ENCODE results near the gene N4BP2. TPM values are rescaled to one million over a fixed set of nuclear protein-coding genes. Genes with fewer than 3 reads are reported as not detected.
"Not testable (repeated sequence)": the region's sequence is repeated elsewhere in the genome, so short reads cannot be mapped to it uniquely, and the experiment has no call there.

Gene N4BP2
- total RNA-seq, 1 experiment from 2014 or later = 20.7 TPM

DNA sequence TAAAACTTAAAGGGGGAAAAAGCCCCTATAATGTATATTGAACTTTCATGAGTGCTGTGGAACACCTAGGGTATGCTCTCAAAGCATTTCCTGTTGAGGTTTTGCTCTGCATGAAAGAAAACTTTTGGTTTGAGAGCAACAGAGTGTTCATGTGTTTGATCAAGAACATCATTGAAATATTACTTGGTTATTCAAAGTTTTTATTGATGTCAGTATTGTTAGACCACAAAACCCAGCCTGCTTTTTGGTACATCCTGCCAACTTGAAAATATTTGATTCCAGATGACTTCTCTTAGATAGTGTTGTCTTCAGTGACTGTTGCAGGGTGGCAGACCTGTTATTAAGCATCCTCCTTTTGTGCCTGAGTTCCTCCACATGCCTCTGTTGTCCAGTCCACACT, 68.0 kb downstream of the N4BP2 start:
- DNase-seq = no peak
- Histone ChIP-seq H3K27ac (ENCODE audit: low read length) (no peak overlapping the region), H2AFZ (ENCODE audit: low read length) (no peak overlapping the region), H3K36me3 (ENCODE audit: insufficient read depth, low read length) (peaks cover 10% of the 10 kb centered on the region; the same call in 1 of the 2 replicates), H4K20me1 (ENCODE audit: insufficient read depth, low read depth, low read length) (no peaks in the 10 kb centered on the region), H3K9ac (ENCODE audit: low read length) (no peak overlapping the region), H3K27me3 (ENCODE audit: low read length) (no peaks in the 10 kb centered on the region), H3K9me2 (replicated peaks; ENCODE audit: insufficient read depth, low read length) (no peaks in the 10 kb centered on the region), H3K4me1 (ENCODE audit: low read length) (peaks cover 21% of the 10 kb centered on the region), H3K4me2 (ENCODE audit: low read depth, low read length, poor library complexity, severe bottlenecking) (no peak overlapping the region), H3K79me2 (ENCODE audit: low read length) (no peaks in the 10 kb centered on the region), H3K9me3 (ENCODE audit: low read length) (no peaks in the 10 kb centered on the region), H3K4me3 (ENCODE audit: low read length) (no peak overlapping the region)

DNA sequence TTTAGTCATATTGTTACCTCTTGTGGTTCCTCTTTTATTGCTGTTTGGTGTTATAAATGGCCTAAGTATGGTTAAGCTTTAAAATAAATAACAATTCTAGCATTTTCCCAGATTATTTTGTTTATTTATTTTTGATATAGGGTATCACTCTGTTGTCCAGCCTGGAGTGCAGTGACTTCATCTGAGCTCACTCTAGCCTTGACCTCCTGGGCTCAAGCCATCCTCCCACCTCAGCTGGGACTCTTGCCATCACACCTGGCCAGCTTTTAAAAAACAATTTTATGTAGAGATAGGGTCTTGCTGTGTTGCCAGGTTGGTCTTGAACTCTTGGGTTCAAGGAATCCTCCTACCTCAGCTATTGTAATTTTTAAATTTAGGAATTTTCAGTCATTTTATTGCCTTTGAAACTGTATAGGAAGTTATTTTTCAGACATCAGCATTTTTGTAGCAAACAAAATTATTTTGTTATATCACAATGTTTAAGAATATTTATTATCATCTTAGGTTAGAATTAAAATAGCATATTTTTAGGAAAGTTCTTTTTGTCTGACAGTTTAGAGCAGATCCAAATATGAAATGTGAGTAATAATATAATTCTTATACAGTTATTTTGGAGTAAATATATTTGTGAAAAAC, 73.9 kb downstream of the N4BP2 start:
- no peak overlapping the region for H3K9ac ChIP-seq (ENCODE audit: low read length)
- H3K36me3 ChIP-seq (ENCODE audit: insufficient read depth, low read length) = no peaks in the 10 kb centered on the region
- H3K79me2 ChIP-seq (ENCODE audit: low read length) = no peaks in the 10 kb centered on the region
- H3K9me2 ChIP-seq (replicated peaks; ENCODE audit: insufficient read depth, low read length) = no peaks in the 10 kb centered on the region
- no peak overlapping the region for H2AFZ ChIP-seq (ENCODE audit: low read length)
- no peak overlapping the region for H3K4me2 ChIP-seq (ENCODE audit: low read depth, low read length, poor library complexity, severe bottlenecking)
- H3K27me3 ChIP-seq (ENCODE audit: low read length) = no peaks in the 10 kb centered on the region
- H3K4me1 ChIP-seq (ENCODE audit: low read length) = no peaks in the 10 kb centered on the region
- H3K9me3 ChIP-seq (ENCODE audit: low read length) = no peaks in the 10 kb centered on the region
- no peaks in the 10 kb centered on the region for H4K20me1 ChIP-seq (ENCODE audit: insufficient read depth, low read depth, low read length)
- no peak overlapping the region for H3K4me3 ChIP-seq (ENCODE audit: low read length)
- no peak for DNase-seq
- no peak overlapping the region for H3K27ac ChIP-seq (ENCODE audit: low read length)

GRCh38 chr4:40132816-40133215, 76.2 kb downstream of the N4BP2 start:
- H4K20me1 ChIP-seq (ENCODE audit: insufficient read depth, low read depth, low read length) = no peaks in the 10 kb centered on the region
- no peak overlapping the region for H3K4me2 ChIP-seq (ENCODE audit: low read depth, low read length, poor library complexity, severe bottlenecking)
- no peak overlapping the region for H3K4me3 ChIP-seq (ENCODE audit: low read length)
- H3K9ac ChIP-seq (ENCODE audit: low read length) = no peak overlapping the region
- H3K79me2 ChIP-seq (ENCODE audit: low read length) = no peaks in the 10 kb centered on the region
- no peaks in the 10 kb centered on the region for H3K9me3 ChIP-seq (ENCODE audit: low read length)
- H3K36me3 ChIP-seq (ENCODE audit: insufficient read depth, low read length) = no peaks in the 10 kb centered on the region
- no peaks in the 10 kb centered on the region for H3K4me1 ChIP-seq (ENCODE audit: low read length)
- no peaks in the 10 kb centered on the region for H3K9me2 ChIP-seq (replicated peaks; ENCODE audit: insufficient read depth, low read length)
- DNase-seq = no peak
- H2AFZ ChIP-seq (ENCODE audit: low read length) = no peak overlapping the region
- no peaks in the 10 kb centered on the region for H3K27me3 ChIP-seq (ENCODE audit: low read length)
- no peak overlapping the region for H3K27ac ChIP-seq (ENCODE audit: low read length)

DNA sequence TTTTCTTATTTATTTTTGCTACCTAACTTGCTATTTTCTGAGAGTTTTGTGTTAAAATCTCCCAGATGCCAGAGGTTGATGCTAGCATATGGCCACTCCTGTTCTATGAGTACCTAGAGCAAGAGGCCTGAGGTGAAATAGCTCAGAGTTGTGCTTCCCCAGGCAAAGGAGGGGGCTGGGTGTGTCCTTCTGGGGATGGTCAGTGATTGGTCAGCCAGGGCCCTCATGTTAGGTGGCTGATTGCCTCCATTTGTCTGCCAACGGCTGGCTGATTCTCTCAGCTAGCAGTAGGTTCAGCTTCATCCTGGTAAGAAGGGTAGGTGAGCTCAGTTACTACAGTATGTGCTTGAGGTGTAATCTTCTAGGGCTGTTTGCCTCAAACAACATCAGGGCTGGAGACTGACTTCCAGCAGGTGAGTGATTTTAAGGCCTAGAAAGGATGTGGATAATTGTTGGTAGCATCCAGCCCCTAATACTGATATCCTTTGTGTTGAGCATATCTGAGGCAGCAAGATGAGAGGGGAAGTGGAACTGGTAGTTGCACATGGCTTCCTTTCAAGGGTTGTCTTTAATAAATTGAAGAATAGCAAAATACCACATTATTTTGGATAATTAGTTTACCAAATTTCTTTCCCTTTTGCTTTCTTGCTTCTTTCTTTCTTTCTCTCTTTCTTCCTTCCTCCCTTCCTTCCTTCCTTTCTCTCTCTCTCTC, 77.7 kb downstream of the N4BP2 start:
- H3K4me2 ChIP-seq (ENCODE audit: low read depth, low read length, poor library complexity, severe bottlenecking) = no peak overlapping the region

DNA sequence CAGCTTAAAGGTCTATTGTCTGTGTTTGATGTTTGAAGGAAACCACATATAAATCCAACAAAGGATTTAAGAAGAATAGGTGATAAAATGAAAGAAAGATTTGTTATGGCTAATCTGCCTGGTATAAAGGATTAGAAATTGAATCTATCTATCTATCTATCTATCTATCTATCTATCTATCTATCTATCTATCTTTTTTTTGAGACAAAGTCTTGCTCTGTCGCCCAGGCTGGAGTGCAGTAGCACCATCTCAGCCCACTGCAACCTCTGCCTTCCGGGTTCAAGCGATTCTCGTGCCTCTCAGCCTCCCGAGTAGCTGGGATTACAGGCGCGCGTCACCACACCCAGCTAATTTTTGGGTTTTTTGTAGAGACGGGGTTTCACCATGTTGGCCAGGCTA, 79.6 kb downstream of the N4BP2 start:
- H3K9ac ChIP-seq (ENCODE audit: low read length); DNase-seq; H3K36me3 ChIP-seq (ENCODE audit: insufficient read depth, low read length); H4K20me1 ChIP-seq (ENCODE audit: insufficient read depth, low read depth, low read length); H3K27me3 ChIP-seq (ENCODE audit: low read length); H3K4me2 ChIP-seq (ENCODE audit: low read depth, low read length, poor library complexity, severe bottlenecking); H3K27ac ChIP-seq (ENCODE audit: low read length); H3K9me2 ChIP-seq (replicated peaks; ENCODE audit: insufficient read depth, low read length); H3K9me3 ChIP-seq (ENCODE audit: low read length); H3K79me2 ChIP-seq (ENCODE audit: low read length); H2AFZ ChIP-seq (ENCODE audit: low read length); H3K4me3 ChIP-seq (ENCODE audit: low read length); H3K4me1 ChIP-seq (ENCODE audit: low read length): not testable (repeated sequence)

More for the DNA sequence above, 77.7 kb downstream of the N4BP2 start:
- no peak for DNase-seq
- Histone ChIP-seq H4K20me1 (ENCODE audit: insufficient read depth, low read depth, low read length) (no peaks in the 10 kb centered on the region), H3K4me3 (ENCODE audit: low read length) (no peak overlapping the region), H3K36me3 (ENCODE audit: insufficient read depth, low read length) (no peaks in the 10 kb centered on the region), H2AFZ (ENCODE audit: low read length) (no peak overlapping the region), H3K9me3 (ENCODE audit: low read length) (no peaks in the 10 kb centered on the region), H3K79me2 (ENCODE audit: low read length) (no peaks in the 10 kb centered on the region), H3K9me2 (replicated peaks; ENCODE audit: insufficient read depth, low read length) (no peaks in the 10 kb centered on the region), H3K27ac (ENCODE audit: low read length) (no peak overlapping the region), H3K27me3 (ENCODE audit: low read length) (no peaks in the 10 kb centered on the region), H3K9ac (ENCODE audit: low read length) (no peak overlapping the region), H3K4me1 (ENCODE audit: low read length) (no peaks in the 10 kb centered on the region)

- Histone ChIP-seq H4K20me1 (ENCODE audit: insufficient read depth, low read depth, low read length) (no peaks in the 10 kb centered on the region), H3K36me3 (ENCODE audit: insufficient read depth, low read length) (no peaks in the 10 kb centered on the region), H3K4me2 (ENCODE audit: low read depth, low read length, poor library complexity, severe bottlenecking) (no peak overlapping the region), H3K9me2 (replicated peaks; ENCODE audit: insufficient read depth, low read length) (no peaks in the 10 kb centered on the region), H2AFZ (ENCODE audit: low read length) (no peak overlapping the region), H3K4me1 (ENCODE audit: low read length) (no peaks in the 10 kb centered on the region), H3K9ac (ENCODE audit: low read length) (no peak overlapping the region), H3K27me3 (ENCODE audit: low read length) (no peaks in the 10 kb centered on the region), H3K4me3 (ENCODE audit: low read length) (no peak overlapping the region), H3K27ac (ENCODE audit: low read length) (no peak overlapping the region), H3K79me2 (ENCODE audit: low read length) (0 out of 2 replicates have a peak, but pooled peaks cover 3% of the 10 kb centered on the region), H3K9me3 (ENCODE audit: low read length) (no peaks in the 10 kb centered on the region)
- no peak for DNase-seq
Observed at GRCh38 chr4:40140196-40140595, 83.5 kb downstream of the N4BP2 start.

DNA sequence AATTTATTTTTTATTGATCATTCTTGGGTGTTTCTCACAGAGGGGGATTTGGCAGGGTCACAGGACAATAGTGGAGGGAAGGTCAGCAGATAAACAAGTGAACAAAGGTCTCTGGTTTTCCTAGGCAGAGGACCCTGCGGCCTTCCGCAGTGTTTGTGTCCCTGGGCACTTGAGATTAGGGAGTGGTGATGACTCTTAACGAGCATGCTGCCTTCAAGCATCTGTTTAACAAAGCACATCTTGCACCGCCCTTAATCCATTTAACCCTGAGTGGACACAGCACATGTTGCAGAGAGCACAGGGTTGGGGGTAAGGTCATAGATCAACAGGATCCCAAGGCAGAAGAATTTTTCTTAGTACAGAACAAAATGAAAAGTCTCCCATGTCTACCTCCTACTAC, 83.9 kb downstream of the N4BP2 start:
- H3K4me1 ChIP-seq (ENCODE audit: low read length); H3K4me2 ChIP-seq (ENCODE audit: low read depth, low read length, poor library complexity, severe bottlenecking); DNase-seq; H3K9ac ChIP-seq (ENCODE audit: low read length); H3K4me3 ChIP-seq (ENCODE audit: low read length); H2AFZ ChIP-seq (ENCODE audit: low read length); H3K9me3 ChIP-seq (ENCODE audit: low read length); H3K9me2 ChIP-seq (replicated peaks; ENCODE audit: insufficient read depth, low read length); H3K27ac ChIP-seq (ENCODE audit: low read length); H3K79me2 ChIP-seq (ENCODE audit: low read length); H3K36me3 ChIP-seq (ENCODE audit: insufficient read depth, low read length); H4K20me1 ChIP-seq (ENCODE audit: insufficient read depth, low read depth, low read length); H3K27me3 ChIP-seq (ENCODE audit: low read length): not testable (repeated sequence)

GRCh38 chr4:40143926-40144508, 87.4 kb downstream of the N4BP2 start:
- H3K27ac ChIP-seq (ENCODE audit: low read length) = no peak overlapping the region

More at GRCh38 chr4:40143926-40144508, 87.4 kb downstream of the N4BP2 start:
- Histone ChIP-seq H3K36me3 (ENCODE audit: insufficient read depth, low read length) (no peaks in the 10 kb centered on the region; the same call in 1 of the 2 replicates), H3K4me1 (ENCODE audit: low read length) (no peaks in the 10 kb centered on the region), H3K9ac (ENCODE audit: low read length) (no peak overlapping the region), H4K20me1 (ENCODE audit: insufficient read depth, low read depth, low read length) (no peaks in the 10 kb centered on the region), H3K79me2 (ENCODE audit: low read length) (0 out of 2 replicates have a peak, but pooled peaks cover 3% of the 10 kb centered on the region), H3K4me2 (ENCODE audit: low read depth, low read length, poor library complexity, severe bottlenecking) (no peak overlapping the region), H3K27me3 (ENCODE audit: low read length) (no peaks in the 10 kb centered on the region), H2AFZ (ENCODE audit: low read length) (no peak overlapping the region), H3K9me2 (replicated peaks; ENCODE audit: insufficient read depth, low read length) (no peaks in the 10 kb centered on the region), H3K4me3 (ENCODE audit: low read length) (no peak overlapping the region), H3K9me3 (ENCODE audit: low read length) (no peaks in the 10 kb centered on the region)
- no peak for DNase-seq

Data from Karpas-422 (cell line).